ENCODE data around the gene LRRC4C.

GRCh38 chr11:41102471-41102870 lies 357.0 kb downstream of the LRRC4C start:
- TF ChIP-seq CTCF (conservative IDR thresholded peaks at IDR 0.05; ENCODE audit: low read depth in 2 of 2) (no peak), POLR2AphosphoS5 (IDR thresholded peaks at IDR 0.05; ENCODE audit: low read depth) (no peak), EZH2phosphoT487 (IDR thresholded peaks at IDR 0.05; ENCODE audit: unreplicated experiment) (no peak)

All from GM23338 (cell line).